GM06990 (cell line): Measurements from ENCODE around the gene PXDC1.

Source experiments
- DNase-seq: peaks from one replicate; pipeline ENCODE4 v3.0.0-alpha.2; 2011; ENCODE audit not compliant: insufficient read length; ENCODE audit errors: extremely low read depth
- H3K27me3 ChIP-seq: replicated peaks from 2 replicates; pipeline ENCODE4 v1.6.0; 2011; ENCODE audit warnings: low read length; ENCODE audit not compliant: control insufficient read depth, insufficient read depth
- H3K36me3 ChIP-seq: 2 replicates; pipeline ENCODE4 v1.5.1; 2011; ENCODE audit warnings: low read length; ENCODE audit not compliant: control insufficient read depth, insufficient read depth
- H3K4me3 ChIP-seq: replicated peaks from 2 replicates; pipeline ENCODE4 v1.5.1; 2011; ENCODE audit warnings: low read depth, mild to moderate bottlenecking, control low read depth, low read length
- TF ChIP-seq, protein P1 (sequence below): IDR thresholded peaks from 2 replicates; pipeline ENCODE4 v1.5.1; 2011; ENCODE audit warnings: low read length, control low read depth, mild to moderate bottlenecking, inconsistent platforms; ENCODE audit not compliant: insufficient read depth, poor library complexity, severe bottlenecking

Gene PXDC1

DNA sequence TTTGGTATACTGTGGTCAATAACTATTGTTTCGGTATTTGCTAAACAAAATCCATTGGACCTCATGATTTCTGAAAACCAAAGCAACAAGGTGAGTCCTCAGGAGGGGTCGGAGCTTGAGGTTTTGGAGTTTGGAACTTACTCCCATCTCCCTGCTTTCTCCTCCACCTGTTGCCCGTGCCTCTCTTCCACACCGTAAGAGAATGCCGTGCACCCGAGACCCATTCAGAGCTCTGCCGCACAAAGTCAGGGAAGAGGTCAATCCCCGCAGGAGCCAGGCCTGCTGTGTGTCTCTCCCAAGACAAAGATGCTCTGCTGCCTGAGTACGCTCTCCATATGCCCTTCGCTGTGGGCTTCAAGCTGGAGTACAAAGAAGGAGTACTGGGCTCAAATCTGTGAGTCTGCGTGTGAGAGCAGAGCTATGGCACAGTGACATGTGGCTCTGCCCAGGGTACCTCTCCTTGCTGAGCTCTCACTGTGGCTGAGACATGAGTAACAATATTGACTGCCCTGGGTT is 23.9 kb downstream of the PXDC1 start:
- Histone ChIP-seq H3K27me3 (no peaks in the 10 kb centered on the region), H3K4me3 (no peak overlapping the region), H3K36me3 (no peaks in the 10 kb centered on the region)
- TF ChIP-seq, protein P1, sequence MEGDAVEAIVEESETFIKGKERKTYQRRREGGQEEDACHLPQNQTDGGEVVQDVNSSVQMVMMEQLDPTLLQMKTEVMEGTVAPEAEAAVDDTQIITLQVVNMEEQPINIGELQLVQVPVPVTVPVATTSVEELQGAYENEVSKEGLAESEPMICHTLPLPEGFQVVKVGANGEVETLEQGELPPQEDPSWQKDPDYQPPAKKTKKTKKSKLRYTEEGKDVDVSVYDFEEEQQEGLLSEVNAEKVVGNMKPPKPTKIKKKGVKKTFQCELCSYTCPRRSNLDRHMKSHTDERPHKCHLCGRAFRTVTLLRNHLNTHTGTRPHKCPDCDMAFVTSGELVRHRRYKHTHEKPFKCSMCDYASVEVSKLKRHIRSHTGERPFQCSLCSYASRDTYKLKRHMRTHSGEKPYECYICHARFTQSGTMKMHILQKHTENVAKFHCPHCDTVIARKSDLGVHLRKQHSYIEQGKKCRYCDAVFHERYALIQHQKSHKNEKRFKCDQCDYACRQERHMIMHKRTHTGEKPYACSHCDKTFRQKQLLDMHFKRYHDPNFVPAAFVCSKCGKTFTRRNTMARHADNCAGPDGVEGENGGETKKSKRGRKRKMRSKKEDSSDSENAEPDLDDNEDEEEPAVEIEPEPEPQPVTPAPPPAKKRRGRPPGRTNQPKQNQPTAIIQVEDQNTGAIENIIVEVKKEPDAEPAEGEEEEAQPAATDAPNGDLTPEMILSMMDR, result no peak
- no peak for DNase-seq

DNA sequence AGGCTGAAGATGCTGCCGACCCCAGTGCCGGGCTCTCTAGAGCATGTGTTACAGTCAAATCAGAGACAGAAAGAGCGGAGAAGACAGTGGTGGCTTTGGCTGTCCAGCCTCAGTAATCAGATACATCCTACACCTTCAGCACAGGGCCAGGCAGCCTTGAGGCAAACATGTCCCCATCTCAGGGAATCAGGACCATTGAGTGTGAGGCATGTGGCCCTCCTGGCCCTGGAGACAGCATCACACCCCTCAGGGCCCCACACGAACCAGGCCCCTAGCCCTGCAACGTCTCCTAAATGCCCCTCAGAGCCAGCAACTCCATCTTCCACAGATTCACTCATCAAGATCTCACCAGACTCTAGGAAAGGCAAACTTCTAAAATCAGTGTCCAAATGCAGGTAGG is 24.5 kb downstream of the PXDC1 start:
- Histone ChIP-seq H3K4me3 (no peak overlapping the region), H3K36me3 (no peaks in the 10 kb centered on the region), H3K27me3 (no peaks in the 10 kb centered on the region)
- no peak for DNase-seq
- TF ChIP-seq, protein P1, result no peak

DNA sequence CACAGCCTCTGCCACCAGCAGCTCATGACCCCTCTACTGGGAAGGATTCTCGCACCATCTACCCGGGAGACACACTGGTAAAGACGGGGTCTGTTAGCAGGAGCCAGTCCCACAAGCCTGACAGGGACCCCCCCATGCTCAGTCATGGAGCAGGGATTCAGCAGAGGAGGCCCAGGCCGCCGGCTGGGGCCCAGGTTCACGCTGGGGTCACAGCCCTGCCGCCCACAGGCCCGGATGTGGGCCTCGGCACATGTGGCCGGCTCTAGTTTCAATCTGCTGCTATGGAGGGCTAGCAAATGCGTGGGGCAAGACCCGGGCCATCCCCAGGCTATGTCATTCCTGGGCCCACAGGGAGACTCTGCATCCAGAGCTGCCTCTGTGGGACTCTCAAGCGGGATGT is 25.1 kb downstream of the PXDC1 start:
- TF ChIP-seq, protein P1, result no peak
- DNase-seq, result no peak
- Histone ChIP-seq H3K4me3 (no peak overlapping the region), H3K36me3 (no peaks in the 10 kb centered on the region), H3K27me3 (no peaks in the 10 kb centered on the region)

DNA sequence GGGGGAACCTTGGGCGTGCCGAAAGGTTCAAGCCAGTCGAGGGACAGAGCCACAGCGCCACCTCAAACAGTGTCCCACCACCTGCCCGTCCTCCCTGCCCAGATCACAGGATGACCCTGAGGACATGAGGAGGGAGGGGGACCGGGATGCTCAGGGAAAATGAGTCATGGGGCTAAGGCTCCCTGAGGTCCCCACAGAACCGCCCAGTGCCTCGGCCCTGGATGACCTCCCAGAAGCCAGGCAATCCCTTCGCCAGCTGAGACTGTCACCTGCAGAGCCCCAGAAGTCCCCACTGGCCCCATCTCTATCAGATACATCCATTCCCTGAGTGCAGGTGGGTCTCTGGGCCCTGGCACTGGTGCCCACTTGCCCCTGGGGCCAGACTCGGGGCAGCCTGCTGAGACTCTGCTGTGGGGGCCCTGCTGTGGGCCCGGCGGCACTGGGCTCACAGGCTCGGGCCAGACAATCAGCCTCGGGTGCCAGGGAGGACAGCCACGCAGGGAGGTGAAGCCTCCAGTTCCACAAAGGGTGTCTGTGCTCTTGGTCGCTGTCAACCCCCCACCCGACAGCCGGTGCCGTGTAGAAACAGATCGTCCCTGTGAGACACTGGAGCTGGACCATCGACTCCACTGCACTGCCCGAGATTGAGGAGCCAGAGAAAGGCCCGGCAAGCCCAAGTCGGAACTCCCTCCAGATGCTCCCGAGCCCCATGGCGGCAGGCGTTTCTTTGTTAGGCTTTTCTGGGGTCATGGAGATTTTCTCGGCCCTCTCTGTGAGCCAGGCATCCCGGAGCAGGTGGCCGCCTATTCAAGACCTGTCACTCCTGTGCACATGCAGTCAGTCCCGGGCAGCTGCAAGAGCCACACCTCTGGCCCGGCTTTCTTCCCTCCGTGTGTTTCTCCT is 26.1 kb downstream of the PXDC1 start:
- TF ChIP-seq, protein P1, result no peak
- H3K4me3 ChIP-seq, result no peak overlapping the region
- no peaks in the 10 kb centered on the region for H3K36me3 ChIP-seq

DNA sequence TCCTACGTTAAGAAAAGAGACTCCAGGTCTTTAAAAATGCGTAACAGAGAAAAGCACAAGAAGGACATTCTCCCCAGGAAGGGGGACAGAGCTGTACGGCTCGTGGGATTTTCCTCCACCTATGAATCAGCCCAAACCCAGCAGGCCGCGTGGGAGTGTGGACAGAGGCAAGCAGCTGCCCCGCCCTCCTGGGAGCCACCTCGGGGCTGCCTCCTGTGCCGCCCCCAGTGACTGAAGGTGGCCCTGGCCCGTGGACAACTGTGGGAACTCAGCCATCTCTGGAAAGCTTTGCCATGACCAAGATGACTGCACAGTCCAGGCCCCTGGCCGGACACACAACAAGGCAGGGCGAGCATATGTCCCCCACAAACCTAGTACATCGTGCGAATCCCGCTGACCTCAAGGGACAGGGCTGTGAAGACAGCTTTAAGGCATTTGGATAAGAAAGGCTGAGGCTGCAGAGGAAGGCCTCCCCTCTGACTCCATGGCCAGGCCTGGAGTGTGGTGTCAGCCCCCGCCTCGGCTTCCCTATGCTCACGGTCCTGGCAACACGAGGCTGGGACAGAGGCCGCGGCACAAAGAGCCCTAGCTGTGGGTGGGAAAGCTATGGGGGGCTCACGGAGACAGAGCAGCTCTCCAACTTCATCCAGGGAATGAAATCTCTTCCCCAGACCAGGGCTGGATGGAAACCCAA is 26.9 kb downstream of the PXDC1 start:
- no peak for DNase-seq
- H3K4me3 ChIP-seq, result no peak overlapping the region
- no peaks in the 10 kb centered on the region for H3K36me3 ChIP-seq
- no peaks in the 10 kb centered on the region for H3K27me3 ChIP-seq
- TF ChIP-seq, protein P1, result no peak

More for the DNA sequence above, 26.1 kb downstream of the PXDC1 start:
- DNase-seq, result no peak
- no peaks in the 10 kb centered on the region for H3K27me3 ChIP-seq
